ENCODE results near the gene MISP. TPM values are rescaled to one million over a fixed set of nuclear protein-coding genes. Genes with fewer than 3 reads are reported as not detected.

Gene MISP
- total RNA-seq, 2 donors from 2014 or later, result 285 to 320 TPM

Small RNA genes within 50 kb of the gene (microRNA-seq; reads per million reads assigned to microRNA genes)
- 10.5 reads per million, percentile 15 among the genes with 10 or more reads in this experiment for gene MIR3187
- 1.7 reads per million for gene MIR4745

Other genes with a start within 250 kb of the MISP start
- 10 to 100 TPM; 13.3 to 14.4 TPM for gene TPGS1, start 243.6 kb upstream of the MISP start, total RNA-seq
- 10 to 100 TPM; 60.7 to 93.4 TPM for gene CDC34, start 219.4 kb upstream of the MISP start, total RNA-seq
- gene GZMM, start 207.1 kb upstream of the MISP start, total RNA-seq, result 1 to 10 TPM in 1 of 2 donors, under 1 TPM in 1; 0.61 to 1.0 TPM
- gene BSG, start 178.5 kb upstream of the MISP start, total RNA-seq, result 1,000 to 10,000 TPM in 1 of 2 donors, 100 to 1,000 TPM in 1; 920 to 1,084 TPM
- gene HCN2, start 161.2 kb upstream of the MISP start, total RNA-seq, result under 1 TPM; 0.17 to 0.40 TPM
- 10 to 100 TPM; 50.2 to 77.3 TPM for gene POLRMT, start 117.6 kb upstream of the MISP start, total RNA-seq
- gene FGF22, start 111.2 kb upstream of the MISP start, total RNA-seq, result not detected
- gene RNF126, start 87.9 kb upstream of the MISP start, total RNA-seq, result 10 to 100 TPM; 54.6 to 74.7 TPM
- 10 to 100 TPM in 1 of 2 donors, 1 to 10 TPM in 1; 4.5 to 10.1 TPM for gene FSTL3, start 74.7 kb upstream of the MISP start, total RNA-seq
- gene PRSS57, start 55.7 kb upstream of the MISP start, total RNA-seq, result not detected
- gene PALM, start 42.2 kb upstream of the MISP start, total RNA-seq, result 10 to 100 TPM in 1 of 2 donors, 1 to 10 TPM in 1; 3.9 to 13.5 TPM
- 100 to 1,000 TPM; 284 to 457 TPM for gene PTBP1, start 46.3 kb downstream of the MISP start, total RNA-seq
- under 1 TPM in 1 of 2 donors, not detected in 1; 0.22 TPM for gene PLPPR3, start 70.8 kb downstream of the MISP start, total RNA-seq
- gene AZU1, start 76.7 kb downstream of the MISP start, total RNA-seq, result under 1 TPM in 1 of 2 donors, not detected in 1; 0.27 TPM
- gene PRTN3, start 89.9 kb downstream of the MISP start, total RNA-seq, result not detected
- not detected for gene ELANE, start 101.2 kb downstream of the MISP start, total RNA-seq
- 10 to 100 TPM; 42.2 to 55.3 TPM for gene CFD, start 108.6 kb downstream of the MISP start, total RNA-seq
- 10 to 100 TPM; 73.3 to 83.2 TPM for gene MED16, start 142.1 kb downstream of the MISP start, total RNA-seq
- not detected for gene RNU6-9, start 142.4 kb downstream of the MISP start, total RNA-seq
- gene R3HDM4, start 162.1 kb downstream of the MISP start, total RNA-seq, result 10 to 100 TPM; 54.5 to 55.6 TPM
- gene KISS1R, start 166.2 kb downstream of the MISP start, total RNA-seq, result under 1 TPM in 1 of 2 donors, not detected in 1; 0.21 TPM
- 10 to 100 TPM in 1 of 2 donors, 1 to 10 TPM in 1; 8.7 to 13.0 TPM for gene ARID3A, start 174.9 kb downstream of the MISP start, total RNA-seq
- 10 to 100 TPM; 26.5 to 81.5 TPM for gene WDR18, start 233.2 kb downstream of the MISP start, total RNA-seq
- not detected for gene GRIN3B, start 249.3 kb downstream of the MISP start, total RNA-seq